Activated effector memory CD4-positive, alpha-beta T cell treated with anti-CD3 and anti-CD28 coated beads, Interleukin-2, amount 50 U/mL, for 16 hours (primary cell): ENCODE measurements around the gene RDM1.

Experiments used
- DNase-seq: peaks from one replicate; pipeline ENCODE4 v3.0.0-alpha.2; 2020

The RDM1 gene

DNA sequence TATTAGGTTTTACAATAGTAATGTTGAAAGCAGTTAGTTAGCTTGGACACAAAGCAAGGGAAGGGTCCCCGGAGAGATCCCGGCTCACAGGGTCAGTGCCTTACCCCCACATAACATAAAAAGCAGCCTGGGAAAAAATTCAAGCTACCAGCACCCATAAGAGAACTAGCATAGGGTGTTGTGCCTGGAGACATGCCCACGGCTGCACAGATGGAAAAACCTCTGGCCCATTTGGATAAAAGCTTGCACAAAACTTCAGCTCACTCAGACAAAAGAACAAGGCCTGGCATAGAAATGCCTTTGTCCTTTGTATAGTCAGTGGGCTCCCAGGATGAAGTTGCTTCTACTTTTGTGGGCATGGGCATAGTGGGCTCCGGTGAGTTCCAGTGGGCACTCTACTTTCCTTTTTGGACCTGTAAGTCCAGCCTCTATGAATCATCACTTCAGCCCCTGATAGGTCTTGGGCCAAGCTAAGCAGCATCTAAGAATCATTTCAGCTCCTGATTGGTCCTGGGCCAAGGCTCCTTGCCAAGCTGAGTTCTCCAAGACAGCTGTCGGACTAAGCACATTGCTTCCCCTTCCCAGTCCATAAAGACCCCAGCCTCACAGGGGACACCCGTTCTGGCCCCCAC, 1.3 kb upstream of the RDM1 start:
- DNase-seq: no peak

DNA sequence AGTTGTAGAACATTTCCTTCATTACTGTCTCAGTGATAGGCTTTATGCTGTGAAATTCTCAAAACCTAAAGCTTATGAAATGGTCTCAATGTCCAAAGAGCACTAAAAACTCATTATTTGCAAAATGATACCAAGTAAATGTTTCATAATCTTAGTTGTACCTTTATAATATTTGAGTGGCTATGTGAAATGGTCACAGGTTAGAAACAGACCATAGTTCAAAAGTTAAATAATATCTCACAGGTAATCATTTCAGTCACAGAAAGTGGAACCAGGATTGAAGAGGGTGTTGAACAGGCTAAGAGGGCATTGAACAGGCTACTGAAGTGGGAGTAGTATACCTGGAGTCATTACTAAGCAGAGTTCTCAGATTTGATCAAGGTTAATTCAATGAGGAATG, 2.9 kb downstream of the RDM1 start:
- no peak for DNase-seq

DNA sequence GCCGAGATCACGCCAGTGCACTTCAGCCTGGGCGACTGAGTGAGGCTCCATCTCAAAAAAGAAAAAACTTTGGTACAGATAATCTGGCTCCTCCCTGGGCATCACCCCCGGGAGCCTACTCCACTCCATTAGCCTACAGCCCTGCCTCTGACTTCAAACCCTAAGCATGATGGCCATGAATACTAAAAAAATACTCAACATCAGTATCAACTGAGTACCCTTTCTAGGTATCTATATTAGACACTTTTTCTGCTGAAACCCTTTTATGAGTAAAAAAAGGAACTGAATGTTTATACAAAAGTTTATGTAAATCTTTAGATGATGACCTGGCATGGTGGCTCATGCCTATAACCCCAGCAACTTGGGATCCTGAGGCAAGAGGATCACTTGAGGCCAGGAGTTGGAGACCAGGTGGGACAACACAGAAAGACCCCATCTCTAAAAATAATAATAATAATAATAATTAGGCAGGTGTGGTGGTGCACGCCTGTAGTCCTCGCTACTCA, 6.9 kb downstream of the RDM1 start:
- DNase-seq: no peak

DNA sequence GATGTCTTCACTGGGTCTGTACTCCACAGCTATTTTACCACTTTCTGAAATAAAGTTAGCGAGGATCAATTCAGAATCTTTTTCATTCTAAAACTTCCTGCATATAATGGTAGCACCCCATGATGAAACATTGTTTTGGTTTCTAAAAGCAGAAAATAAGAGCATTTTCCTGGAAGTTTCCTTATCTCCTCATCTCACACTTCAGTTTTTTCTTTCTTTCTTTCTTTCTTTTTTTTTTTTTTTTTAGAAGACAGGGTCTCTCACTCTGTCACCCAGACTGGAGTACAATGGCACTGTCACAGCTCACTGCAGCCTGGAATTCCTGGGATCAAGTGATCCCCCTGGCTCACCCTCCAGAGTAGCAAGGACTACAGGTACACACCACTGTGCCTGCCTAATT, 10.3 kb downstream of the RDM1 start:
- DNase-seq: no peak

DNA sequence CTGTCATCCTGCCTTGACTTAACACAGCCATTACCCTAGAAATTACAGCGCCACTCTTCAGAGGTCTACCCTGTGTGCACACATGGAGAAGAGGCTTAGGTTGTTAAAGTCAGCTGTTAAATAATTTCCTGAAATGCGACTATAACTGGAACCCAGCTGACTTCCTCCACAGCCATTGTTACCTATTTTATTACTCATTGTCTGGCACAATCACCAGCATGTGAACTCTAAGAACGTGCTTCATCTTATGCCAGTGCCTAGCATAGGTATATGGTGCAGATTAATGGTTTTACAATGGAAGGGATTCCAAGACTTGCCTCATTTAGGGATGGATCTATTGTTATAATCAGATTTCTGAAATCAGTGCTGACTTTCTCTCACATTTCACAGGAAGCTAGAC, 11.9 kb downstream of the RDM1 start:
- DNase-seq: no peak

DNA sequence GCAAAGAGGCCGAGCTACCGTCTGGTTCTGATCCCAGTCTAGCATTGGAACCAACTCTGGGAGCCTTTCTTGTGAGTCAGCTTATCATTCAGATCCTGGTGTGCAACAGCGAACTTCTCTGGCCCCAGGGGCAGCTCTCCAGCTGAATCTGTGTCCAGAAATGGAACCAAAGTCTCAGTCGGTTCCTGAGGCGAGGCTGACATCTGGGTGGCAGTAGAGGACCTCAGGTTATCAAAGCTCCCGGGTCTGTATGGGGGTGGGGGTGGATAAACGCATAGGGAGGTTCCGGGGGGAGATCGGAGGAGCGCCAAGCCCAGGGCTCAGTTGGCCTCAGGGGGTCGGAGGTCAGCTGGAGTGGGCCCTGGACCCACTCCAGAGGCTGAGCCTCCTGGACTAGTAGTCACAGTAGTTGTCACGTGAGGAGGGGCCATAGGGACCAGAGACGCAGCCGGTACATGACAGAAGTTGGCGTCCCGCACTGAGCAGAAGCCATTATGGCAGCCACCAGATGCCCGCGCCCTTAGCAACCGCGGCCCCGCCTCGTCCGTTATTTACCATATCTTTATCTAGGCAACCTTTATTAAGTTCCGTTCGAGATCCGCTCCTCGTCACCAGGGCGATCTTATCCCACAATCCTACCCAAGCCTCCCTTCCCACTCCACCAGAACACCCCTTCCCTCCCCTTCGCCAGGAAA, 12.9 kb downstream of the RDM1 start:
- DNase-seq: no peak

DNA sequence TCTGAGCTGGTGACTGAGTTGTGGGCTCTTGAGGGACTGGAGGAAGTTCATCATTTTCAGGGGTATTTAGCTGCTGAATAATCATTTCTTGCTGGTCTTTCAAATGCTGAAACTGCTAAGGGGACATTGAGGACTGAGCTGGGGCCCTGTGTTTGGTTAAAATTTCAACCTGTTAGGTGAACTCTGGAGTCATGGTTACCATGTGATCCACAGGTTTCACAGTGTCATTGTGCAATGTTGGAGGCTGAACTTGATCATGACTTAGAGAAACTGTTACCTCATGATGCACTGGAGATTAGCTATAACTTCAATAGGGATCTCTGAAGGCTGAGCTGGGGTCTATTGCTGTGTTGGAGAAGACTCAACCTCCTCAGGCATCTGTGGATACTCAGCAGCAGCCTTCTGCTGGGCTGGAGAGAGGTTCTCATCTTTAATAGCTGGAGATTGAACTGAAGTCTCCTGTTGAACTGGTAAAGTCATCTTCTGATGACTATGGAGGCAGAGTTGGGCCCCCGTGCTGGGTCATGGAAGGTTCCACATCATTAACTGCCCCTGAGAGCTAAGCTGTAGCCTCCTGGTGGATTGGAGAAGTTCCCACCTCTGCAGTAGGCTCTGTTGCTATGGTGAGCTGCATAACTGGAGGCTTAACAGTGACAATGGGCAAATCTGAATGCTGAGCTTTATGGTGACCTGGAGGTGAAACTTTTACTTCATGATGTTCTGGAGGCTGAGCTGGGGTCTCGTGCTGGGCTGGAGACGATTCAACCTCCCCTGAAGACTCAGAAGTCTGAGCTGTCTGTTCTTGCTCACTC, 15.2 kb downstream of the RDM1 start:
- no peak for DNase-seq

DNA sequence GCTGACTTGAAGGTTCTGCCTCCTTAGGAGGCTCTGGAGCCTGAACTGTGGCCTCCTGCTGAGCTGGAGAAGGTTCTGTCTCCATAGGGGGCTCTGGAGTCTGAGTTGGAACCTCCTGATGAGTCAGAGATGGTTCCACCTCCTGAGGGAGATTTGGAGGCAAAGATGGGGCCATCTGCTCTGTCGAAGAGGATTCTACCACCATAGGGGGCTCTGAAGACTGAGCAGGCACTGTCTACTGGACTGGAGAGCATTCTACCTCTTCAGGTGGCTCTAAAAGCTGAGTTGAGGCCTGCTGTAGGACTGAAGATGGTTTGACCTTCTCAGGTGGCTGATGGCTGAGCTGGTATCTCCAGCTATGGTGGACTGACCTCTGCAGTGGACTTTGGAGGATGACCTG, 16.2 kb downstream of the RDM1 start:
- no peak for DNase-seq

DNA sequence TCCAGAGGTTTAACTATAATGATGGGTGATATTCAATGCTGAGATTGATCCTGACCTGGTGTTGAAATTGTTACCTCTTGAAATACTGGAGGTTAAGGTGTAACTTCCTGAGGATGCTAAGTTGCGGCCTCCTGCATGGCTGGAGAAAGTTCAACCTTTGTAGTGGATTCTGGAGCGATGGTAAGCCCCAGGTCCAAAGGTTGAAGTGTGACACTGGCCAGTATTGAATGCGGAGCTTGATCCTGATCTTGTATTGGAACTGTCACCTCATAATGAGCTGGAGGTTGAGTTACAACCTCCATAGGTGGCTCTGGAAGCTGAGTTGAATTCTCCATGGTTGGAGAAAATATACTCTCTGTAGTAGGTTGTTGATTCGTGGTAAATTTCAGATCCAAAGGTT, 17.0 kb downstream of the RDM1 start:
- DNase-seq: no peak

DNA sequence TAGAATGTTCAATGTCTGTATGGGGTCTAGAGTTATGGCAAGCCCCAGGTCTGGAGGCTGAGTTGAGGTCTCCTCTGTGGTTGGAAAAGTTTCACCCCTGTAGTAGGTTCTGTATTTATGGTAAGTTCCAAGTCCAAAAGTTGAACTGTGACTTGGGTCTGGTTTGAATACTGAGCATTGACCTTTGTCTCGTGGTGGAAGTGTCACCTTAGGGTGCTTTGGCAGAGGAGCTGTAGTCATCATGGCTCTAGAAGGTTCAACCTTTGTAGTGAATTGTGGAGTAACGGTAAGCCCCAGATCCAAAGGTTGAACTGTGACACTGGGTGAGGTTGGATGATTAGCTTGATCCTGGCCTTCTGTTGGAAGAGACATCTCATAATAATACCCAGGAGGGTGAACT, 17.6 kb downstream of the RDM1 start:
- no peak for DNase-seq

DNA sequence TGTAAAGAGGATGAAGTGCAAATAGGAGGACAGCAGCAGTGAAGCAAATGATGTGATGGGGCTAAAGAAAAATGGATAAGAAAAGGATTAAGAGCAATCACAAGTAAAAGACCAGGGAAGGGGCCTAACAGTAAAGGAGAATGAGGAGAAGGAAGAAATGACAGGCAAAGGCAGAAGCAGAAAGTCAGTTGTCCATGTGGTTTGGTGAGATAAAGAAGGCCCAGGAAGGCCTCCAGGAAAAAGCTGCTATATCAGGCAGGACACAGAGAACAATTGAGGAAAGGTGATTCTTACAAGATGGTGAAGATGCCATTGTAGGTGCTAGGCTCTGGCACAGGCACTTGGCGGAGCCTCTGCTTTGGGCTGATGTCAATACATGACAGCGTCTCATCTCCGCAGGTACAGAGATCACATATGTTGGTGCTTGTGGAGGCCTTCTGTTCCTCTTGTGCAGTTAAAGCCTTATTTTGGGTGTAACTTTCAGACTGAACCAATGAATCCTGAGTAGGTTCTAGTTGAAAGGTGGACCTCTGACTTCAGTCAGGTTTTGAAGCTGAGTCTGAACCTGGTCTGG, 18.1 kb downstream of the RDM1 start:
- no peak for DNase-seq

DNA sequence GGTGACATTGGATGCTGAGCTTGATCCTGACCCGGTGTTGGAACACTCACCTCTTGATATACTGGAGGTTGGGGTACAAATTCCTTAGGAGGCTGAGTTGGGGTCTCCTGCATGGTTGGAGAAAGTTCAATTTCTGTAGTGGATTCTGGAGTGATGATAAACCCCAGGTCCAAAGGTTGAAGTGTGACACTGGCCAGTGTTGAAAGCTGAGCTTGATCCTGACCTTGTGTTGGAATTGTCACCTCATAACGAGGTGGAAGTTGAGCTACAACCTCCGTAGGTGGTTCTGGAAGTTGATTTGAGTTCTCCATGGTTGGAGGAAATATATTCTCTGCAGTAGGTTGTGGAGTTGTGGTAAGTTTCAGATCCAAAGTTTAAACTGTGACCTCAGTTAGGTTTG, 21.2 kb downstream of the RDM1 start:
- no peak for DNase-seq

DNA sequence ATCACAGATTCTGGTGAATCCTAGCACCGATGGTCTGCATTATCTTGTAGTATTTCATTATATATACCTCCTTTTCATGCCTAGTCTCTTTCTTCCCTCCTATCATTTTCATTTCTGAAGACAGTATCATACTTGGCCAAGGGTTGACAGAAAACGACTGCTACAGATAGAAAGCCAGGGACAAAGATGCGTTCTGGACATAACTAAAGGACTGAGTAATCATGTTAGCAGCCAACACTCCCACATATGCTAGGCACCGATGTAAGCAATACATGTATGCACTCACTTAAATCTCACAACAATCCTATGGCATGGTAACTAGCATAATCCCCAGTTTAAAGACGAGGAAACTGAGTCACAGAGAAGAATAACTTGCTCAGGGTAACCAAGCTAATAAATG, 22.9 kb downstream of the RDM1 start:
- DNase-seq: no peak

DNA sequence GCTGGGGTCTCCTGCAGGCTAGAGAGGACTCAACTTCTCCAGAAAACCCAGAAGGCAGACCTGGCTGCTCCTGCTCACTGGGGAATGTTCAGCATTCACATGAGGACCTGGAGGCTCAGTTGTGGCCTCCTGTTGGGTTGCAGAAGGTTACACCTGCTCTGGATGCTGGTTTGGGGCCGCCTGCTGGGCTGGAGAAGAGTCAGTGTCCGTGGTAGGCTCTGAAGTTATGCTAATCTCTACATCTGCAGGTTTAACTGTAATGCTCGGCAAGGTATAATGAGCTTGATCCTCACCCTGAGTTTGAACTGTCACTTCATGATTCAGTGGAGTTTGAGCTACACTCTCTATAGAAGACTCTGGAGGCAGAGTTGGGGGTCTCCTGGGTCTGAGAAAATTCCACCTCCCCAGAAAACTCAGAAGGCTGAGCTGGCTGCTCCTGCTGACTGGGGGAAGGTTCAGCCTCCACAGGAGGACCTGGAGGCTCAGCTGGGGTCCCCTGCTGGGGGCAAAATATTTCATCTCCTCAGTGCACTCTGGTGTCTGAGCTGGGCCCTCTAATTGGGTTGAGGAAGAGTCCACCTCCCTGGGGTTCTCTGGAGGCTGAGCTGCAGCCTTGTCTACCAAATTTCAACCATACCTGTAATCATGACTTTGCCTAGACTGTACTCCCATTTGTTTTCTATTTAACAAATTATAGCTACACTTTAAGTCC, 23.5 kb downstream of the RDM1 start:
- DNase-seq: no peak

DNA sequence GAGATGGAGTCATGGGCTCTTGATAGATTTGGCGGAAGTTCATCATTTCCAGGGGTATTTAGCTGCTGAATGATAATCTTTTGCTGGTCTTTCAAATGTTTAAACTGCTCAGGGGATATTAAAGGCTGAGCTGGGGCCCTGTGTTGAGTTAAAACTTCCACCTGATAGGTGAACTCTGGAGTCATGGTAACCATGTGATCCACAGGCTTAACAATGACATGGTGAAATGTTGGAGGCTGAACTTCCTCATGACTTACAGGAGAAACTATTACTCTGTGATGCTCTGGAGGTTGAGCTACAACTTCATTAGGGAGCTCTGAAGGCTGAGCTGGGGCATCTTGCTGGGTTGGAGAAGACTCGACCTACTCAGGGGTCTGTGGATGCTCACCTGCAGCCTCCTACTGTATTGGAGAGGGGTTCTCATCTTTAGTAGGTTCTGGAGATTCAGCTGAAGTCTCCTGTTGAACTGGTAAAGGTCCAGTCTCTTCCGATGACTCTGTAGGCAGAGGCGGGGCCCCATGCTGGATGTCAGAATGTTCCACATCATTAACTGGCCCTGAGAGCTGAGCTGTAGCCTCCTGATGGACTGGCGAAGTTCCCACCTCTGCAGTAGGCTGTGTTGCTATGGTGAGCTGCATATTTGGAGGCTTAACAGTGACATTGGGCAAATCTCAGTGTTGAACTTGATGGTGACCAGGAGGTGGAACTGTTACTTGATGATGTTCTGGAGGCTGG, 24.2 kb downstream of the RDM1 start:
- no peak for DNase-seq

DNA sequence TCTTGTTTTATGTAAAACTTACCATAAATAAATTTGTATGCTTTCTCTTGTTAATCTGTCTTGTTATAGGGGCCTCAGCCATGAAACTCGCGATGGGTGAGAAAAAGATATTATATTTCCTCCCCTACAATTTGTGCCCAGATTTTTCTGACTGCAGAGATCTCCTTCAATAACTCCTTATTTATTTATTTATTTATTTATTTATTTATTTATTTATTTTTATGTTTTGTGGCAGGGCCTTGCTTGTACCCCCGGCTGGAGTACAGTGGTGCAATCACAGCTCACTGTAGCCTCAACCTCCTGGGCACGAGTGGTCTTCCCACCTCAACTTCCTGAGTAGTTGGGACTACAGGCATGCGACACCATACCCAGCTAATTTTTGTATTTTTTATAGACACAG, 27.1 kb downstream of the RDM1 start:
- DNase-seq: no peak

DNA sequence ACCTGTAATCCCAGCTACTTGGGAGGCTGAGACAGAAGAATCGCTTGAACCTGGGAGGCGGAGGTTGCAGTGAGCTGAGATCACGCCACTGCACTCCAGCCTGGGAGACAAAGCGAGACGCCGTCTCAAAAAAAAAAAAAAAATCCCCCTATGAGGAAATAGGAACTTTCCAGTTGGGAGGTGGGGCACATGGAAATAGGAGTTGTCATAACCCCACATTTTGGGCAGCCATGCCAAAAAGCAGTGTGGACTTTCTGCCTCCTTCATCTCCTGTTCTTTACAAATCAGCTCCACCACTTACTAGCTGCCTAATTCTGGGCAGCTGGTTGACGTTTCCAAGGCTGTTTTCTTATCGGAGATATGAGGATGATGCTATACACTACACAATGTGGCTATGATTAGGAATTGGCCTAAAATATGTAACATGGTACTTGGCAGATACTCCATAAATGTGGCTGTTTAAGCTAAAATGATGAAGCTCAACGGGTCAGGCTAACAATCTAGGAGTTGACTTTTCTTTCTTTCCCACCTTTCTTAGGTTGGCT, 28.9 kb downstream of the RDM1 start:
- DNase-seq: no peak

DNA sequence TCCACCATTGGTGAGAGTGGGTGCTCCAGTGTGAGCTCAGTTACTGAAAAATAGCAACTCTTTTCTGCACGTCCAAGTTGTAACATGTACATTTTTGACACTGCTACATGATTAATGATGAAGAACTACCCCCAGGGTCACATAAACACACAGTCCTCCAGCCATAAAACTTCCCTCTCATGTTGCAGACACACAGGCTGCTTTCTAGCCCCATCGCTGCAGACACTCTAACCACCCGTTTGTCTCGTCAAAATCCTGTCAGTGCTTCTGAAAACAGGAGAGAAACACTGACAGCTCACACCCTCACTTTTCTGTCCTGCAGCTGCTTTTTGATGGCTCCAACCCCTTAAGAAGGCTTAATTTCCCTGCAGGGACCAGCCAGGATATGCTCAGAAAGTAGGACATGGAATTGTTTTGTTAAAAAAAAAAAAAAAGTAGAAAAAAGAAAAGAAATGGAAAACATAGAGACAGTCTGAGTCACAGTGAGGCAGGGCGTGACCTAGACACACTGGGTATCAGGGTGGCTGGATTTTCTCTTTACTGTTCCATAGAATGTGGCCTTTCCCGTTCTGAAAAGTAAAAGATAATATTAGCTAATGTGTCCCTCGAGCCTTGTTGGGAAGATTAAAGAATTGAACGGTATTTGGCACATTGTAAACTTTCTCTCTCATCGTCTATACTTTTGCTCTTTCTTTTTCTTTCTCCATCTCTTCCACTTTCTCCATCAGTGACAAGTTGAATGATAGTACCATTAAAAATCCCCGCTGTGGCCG, 29.7 kb downstream of the RDM1 start:
- no peak for DNase-seq

DNA sequence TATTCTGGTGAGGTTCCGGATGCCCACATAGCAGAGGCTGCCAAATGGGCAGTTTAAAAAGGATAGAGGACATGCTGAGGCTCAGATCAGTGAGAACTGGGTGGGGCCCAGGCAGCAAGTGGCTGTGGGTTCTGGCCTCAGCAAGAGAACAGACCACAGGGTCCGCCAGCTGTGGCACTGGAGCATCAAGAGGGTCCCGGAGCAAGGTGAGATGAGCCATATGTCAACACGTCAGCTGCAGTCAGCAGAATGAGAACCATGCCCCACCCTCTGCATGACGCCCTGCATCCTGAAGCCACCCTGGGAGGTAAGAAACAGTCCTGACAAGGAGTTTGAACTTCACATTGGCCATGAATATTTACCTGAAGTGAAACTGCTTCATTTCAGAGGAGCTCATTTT, 30.3 kb downstream of the RDM1 start:
- no peak for DNase-seq

DNA sequence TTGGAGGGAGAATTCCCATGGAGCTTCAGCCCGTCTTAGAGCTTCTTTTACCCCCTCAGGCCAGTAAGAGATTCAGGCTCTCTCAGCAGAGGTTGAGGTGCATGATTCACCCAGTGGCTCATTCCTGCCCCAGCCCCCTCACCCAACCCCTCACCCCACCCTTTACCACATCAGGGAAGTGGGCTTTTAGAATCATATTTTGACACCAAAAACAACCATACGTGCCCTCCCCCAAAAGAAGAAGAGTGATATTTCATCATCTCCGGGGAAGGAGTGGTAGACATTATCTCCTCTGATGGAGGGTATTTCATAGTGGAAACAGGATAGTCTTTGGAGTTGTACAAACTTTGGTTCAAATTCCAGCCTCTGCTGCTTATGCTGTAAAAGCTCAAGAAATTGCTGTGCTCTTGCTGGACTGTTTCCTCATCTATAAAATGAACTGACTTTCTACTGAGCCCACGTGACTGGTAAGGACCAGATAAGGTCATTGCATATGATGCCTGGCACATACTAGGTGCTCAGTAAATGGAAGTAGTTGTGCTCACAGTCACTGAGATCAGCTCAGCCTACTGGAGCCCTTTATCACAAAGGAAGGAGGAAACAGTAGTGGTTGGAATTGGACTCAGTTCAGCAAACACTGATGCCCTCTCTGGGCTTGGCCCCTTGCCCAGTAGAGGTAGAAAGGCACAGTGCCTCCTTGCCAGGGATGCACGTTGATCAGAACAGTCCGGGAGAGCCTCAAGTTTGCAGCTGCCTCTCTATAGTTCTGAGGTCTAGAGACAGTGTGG, 32.1 kb downstream of the RDM1 start:
- DNase-seq: no peak
